Stomach (tissue), 4 donors: ENCODE results near the gene IL24.

Experiments used
- CTCF ChIP-seq, 7 experiments: fragments of 450-650 bp in 4 of 7; fragments of 200-600 bp in 3 of 7; sonication (generic) in 3 of 7; IDR thresholded peaks; one replicate each; pipeline ENCODE4 v1.5.1; 2016 to 2019; ENCODE audit warnings: antibody characterized with exemption in 7 of 7, control low read depth in 2 of 7, mild to moderate bottlenecking in 1 of 7
- POLR2A ChIP-seq, 4 donors: fragments of 450-650 bp; IDR thresholded peaks; one replicate each; pipeline ENCODE4 v1.6.1; 2016; ENCODE audit warnings: antibody characterized with exemption in 4 of 4, control low read depth in 2 of 4, mild to moderate bottlenecking in 1 of 4, moderate library complexity in 1 of 4

- TF ChIP-seq CTCF (IDR thresholded peaks at IDR 0.05), result no peak
- TF ChIP-seq POLR2A (IDR thresholded peaks at IDR 0.05), result no peak
Measured at GRCh38 chr1:206885341-206886060, 11.7 kb upstream of the IL24 start.
